Ovary (tissue), 3 donors: ENCODE results near the gene TSC2.

Source experiments
- EP300 ChIP-seq: sonication (generic); formaldehyde crosslinking; IDR thresholded peaks from one replicate; pipeline ENCODE4 v1.6.1; 2017; ENCODE audit warnings: antibody characterized with exemption
- POLR2A ChIP-seq: fragments of 450-650 bp; IDR thresholded peaks from one replicate; pipeline ENCODE4 v1.6.1; 2017; ENCODE audit warnings: antibody characterized with exemption, mild to moderate bottlenecking, moderate library complexity
- TF ChIP-seq, protein P1 (sequence below), 3 donors: fragments of 450-650 bp in 2 of 3; fragments of 200-600 bp in 1 of 3; IDR thresholded peaks; one replicate each; pipeline versions ENCODE4 v1.5.1 to v1.8.0; 2016 to 2022; ENCODE audit warnings: antibody characterized with exemption in 3 of 3, mild to moderate bottlenecking in 1 of 3
- donor health status: DM: no; HTN: no; CAD: no.

DNA sequence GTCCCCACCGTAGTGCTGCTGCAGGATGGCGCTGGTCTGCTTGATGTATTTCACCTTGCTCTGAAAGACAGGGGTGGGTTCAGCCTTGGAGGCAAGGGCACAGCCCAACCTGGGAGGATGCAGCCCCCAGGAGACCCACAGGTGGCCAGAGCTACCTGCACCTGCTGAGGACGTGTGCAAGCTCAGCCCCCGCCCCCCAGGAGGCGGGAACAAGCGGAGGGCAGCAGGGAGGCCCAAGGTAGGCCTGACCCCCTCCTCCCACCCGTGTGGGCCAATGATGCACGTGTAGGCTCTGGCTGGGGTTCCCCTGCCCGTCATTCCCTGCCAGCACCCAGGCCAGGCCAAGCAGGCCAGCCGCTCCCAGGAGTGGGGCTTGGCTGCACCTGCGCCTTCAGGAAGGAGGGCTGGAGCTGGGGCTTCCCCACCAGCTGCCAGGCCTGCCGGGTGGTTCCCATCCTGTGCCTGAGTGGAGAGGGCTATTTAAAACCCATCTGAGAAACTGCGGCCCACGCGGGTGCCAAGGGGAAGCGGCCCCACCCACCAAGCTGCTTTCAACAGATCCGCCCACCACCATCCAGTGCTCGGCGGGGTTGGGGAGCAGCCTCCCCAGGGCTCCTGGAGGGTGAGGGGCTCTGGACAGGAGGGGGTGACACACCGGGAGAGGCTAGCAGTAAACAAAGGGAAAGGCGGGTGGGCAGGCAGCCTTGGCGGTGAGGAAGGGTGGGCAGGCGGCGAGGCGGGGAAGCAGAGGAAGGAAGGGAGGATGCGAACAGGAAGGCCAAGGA is 3.9 kb upstream of the TSC2 start:
- TF ChIP-seq, protein P1, sequence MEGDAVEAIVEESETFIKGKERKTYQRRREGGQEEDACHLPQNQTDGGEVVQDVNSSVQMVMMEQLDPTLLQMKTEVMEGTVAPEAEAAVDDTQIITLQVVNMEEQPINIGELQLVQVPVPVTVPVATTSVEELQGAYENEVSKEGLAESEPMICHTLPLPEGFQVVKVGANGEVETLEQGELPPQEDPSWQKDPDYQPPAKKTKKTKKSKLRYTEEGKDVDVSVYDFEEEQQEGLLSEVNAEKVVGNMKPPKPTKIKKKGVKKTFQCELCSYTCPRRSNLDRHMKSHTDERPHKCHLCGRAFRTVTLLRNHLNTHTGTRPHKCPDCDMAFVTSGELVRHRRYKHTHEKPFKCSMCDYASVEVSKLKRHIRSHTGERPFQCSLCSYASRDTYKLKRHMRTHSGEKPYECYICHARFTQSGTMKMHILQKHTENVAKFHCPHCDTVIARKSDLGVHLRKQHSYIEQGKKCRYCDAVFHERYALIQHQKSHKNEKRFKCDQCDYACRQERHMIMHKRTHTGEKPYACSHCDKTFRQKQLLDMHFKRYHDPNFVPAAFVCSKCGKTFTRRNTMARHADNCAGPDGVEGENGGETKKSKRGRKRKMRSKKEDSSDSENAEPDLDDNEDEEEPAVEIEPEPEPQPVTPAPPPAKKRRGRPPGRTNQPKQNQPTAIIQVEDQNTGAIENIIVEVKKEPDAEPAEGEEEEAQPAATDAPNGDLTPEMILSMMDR (IDR thresholded peaks at IDR 0.05): no peak
- no peak for TF ChIP-seq EP300
- no peak for TF ChIP-seq POLR2A
